Stimulated activated CD8-positive, alpha-beta memory T cell treated with anti-CD3 and anti-CD28 coated beads, Interleukin-15, amount 100 ng/mL, for 4 hours (primary cell): ENCODE results near the gene PRSS27.
"Not testable (repeated sequence)": the region's sequence is repeated elsewhere in the genome, so short reads cannot be mapped to it uniquely, and the experiment has no call there.

Experiments used
- DNase-seq, 2 donors: peaks; one replicate each; pipeline ENCODE4 v3.0.0-alpha.2; 2020; ENCODE audit warnings: low read depth in 2 of 2

The PRSS27 gene

GRCh38 chr16:2673066-2673999 is 46.7 kb downstream of the PRSS27 start:
- peak; percentile 89 to 90 for DNase-seq

- DNase-seq: no peak
These were observed 48.3 kb downstream of the PRSS27 start for GRCh38 chr16:2671741-2672140.

GRCh38 chr16:2671193-2671592 is 48.8 kb downstream of the PRSS27 start:
- DNase-seq: not testable (repeated sequence)

- peak; percentile 40 for DNase-seq
These were observed 50.0 kb downstream of the PRSS27 start for GRCh38 chr16:2670017-2670416.

- not testable (repeated sequence) for DNase-seq
These were observed 50.4 kb downstream of the PRSS27 start for GRCh38 chr16:2669587-2669986.

GRCh38 chr16:2666671-2667070 is 53.4 kb downstream of the PRSS27 start:
- DNase-seq: not testable (repeated sequence)

GRCh38 chr16:2664574-2664982 is 55.4 kb downstream of the PRSS27 start:
- no peak for DNase-seq

GRCh38 chr16:2663553-2664546 is 56.2 kb downstream of the PRSS27 start:
- no peak for DNase-seq
